ENCODE results near the gene NUP214. TPM values are rescaled to one million over a fixed set of nuclear protein-coding genes. Genes with fewer than 3 reads are reported as not detected.

NUP214 gene
- total RNA-seq, 1 experiment from 2014 or later, result 52.3 TPM

DNA sequence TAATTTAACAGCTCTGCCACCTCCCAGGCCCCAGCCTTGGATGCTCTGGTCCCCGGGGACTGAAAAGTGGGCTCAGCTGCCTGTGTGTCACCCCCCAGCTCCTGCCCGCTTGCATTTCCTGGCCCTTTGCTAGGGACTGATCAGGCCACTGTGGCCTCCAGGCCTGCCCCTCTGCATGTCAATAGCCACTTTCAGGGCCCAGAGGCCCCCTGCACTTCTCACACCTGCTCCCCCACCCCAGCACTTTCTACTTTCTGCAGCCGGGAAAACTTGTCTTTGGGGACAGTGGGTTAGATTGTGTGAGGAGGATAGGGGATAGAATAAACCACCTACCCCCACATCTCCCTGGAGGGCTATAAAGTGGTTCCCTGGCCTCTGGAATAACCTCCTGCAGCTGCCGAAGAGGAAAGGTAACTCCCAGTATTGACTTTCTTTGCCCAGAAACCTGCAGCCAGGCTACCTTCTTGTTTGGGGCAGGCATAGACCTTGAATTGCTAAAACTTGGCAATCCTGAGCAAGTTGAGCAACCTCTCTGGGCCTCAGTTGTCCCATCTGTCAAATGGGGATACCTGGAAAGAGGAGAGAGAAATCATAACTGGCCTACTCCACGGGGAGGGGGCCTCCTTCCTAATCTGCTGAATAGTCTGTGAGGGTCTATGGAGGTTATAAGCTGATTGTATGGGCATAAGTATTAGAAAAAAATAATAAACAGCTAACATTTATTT is 21.2 kb upstream of the NUP214 start:
- no TSS peak for BruUV-seq (replicated peaks)
- ChIA-PET CTCF (interaction anchor here (0.6 kb wide), 2 partner anchors 245 to 451 kb away, joined by 3 to 4 read pairs; no protein-coding TSS in a partner anchor), POLR2A (no interaction called here)
- H3K4me1 ChIP-seq, result no peaks in the 10 kb centered on the region
- intact Hi-C loops (cut with micrococcal nuclease; ENCODE audit: unreplicated experiment), result no loop called here
- no peak for DNase-seq
- Mint-ChIP-seq H3K27me3 (ENCODE audit: insufficient read depth, unreplicated experiment) (no peaks in the 10 kb centered on the region), H3K27ac (ENCODE audit: unreplicated experiment) (no peak overlapping the region), H3K36me3 (ENCODE audit: insufficient read depth, unreplicated experiment) (peaks cover 6% of the 10 kb centered on the region), H3K9me3 (ENCODE audit: unreplicated experiment) (no peaks in the 10 kb centered on the region), H3K4me1 (ENCODE audit: low read depth, unreplicated experiment) (no peaks in the 10 kb centered on the region), H3K4me3 (ENCODE audit: unreplicated experiment) (no peak overlapping the region)
- H3K27me3 ChIP-seq (replicated peaks; ENCODE audit: control insufficient read depth, insufficient read depth, low read length), result no peaks in the 10 kb centered on the region
- no peaks in the 10 kb centered on the region for H3K36me3 ChIP-seq (ENCODE audit: control insufficient read depth, insufficient read depth, low read length)
- TF ChIP-seq, protein P1, sequence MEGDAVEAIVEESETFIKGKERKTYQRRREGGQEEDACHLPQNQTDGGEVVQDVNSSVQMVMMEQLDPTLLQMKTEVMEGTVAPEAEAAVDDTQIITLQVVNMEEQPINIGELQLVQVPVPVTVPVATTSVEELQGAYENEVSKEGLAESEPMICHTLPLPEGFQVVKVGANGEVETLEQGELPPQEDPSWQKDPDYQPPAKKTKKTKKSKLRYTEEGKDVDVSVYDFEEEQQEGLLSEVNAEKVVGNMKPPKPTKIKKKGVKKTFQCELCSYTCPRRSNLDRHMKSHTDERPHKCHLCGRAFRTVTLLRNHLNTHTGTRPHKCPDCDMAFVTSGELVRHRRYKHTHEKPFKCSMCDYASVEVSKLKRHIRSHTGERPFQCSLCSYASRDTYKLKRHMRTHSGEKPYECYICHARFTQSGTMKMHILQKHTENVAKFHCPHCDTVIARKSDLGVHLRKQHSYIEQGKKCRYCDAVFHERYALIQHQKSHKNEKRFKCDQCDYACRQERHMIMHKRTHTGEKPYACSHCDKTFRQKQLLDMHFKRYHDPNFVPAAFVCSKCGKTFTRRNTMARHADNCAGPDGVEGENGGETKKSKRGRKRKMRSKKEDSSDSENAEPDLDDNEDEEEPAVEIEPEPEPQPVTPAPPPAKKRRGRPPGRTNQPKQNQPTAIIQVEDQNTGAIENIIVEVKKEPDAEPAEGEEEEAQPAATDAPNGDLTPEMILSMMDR (IDR thresholded peaks at IDR 0.05; ENCODE audit: insufficient read depth in 1 of 2, low read depth in 1 of 2, low read length in 1 of 2, severe bottlenecking in 1 of 2, unreplicated experiment in 1 of 2), result no peak
- no peak overlapping the region for H3K4me3 ChIP-seq (ENCODE audit: low read depth, low read length)
- H3K9me3 ChIP-seq, result no peaks in the 10 kb centered on the region

DNA sequence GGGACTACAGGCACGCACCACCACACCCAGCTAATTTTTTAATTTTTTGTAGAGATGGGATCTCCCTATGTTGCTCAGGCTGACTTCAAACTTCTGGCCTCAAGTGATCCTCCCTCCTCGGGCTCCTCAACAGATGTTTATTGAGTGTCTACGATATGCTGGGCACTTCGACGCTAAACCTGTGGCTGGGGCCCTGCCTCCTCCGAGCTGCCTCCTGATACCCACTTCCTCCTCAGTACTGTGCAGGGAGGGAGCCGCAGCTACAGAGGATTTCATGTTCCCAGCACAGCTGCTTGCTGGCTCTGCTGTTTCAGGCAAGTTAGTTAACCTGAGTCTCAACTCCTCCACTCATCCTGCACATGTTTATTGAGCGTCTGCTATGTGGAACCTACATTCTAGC is 19.4 kb upstream of the NUP214 start:
- Mint-ChIP-seq H3K9me3 (ENCODE audit: unreplicated experiment) (no peaks in the 10 kb centered on the region), H3K27ac (ENCODE audit: unreplicated experiment) (peak overlapping the region; percentile 15), H3K4me3 (ENCODE audit: unreplicated experiment) (no peak overlapping the region), H3K4me1 (ENCODE audit: low read depth, unreplicated experiment) (no peaks in the 10 kb centered on the region), H3K36me3 (ENCODE audit: insufficient read depth, unreplicated experiment) (peaks cover 6% of the 10 kb centered on the region), H3K27me3 (ENCODE audit: insufficient read depth, unreplicated experiment) (no peaks in the 10 kb centered on the region)
- POLR2A ChIA-PET, result no interaction called here
- Histone ChIP-seq H3K36me3 (ENCODE audit: control insufficient read depth, insufficient read depth, low read length) (no peaks in the 10 kb centered on the region), H3K4me3 (ENCODE audit: low read depth, low read length) (no peak overlapping the region), H3K27me3 (replicated peaks; ENCODE audit: control insufficient read depth, insufficient read depth, low read length) (no peaks in the 10 kb centered on the region), H3K4me1 (peaks cover 4% of the 10 kb centered on the region; the same call in 1 of the 2 replicates), H3K9me3 (no peaks in the 10 kb centered on the region)
- CTCF ChIA-PET, result no interaction called here
- DNase-seq, result no peak
- intact Hi-C loops (cut with micrococcal nuclease; ENCODE audit: unreplicated experiment), result no loop called here
- BruUV-seq (replicated peaks), result no TSS peak
- TF ChIP-seq, protein P1 (IDR thresholded peaks at IDR 0.05; ENCODE audit: insufficient read depth in 1 of 2, low read depth in 1 of 2, low read length in 1 of 2, severe bottlenecking in 1 of 2, unreplicated experiment in 1 of 2), result no peak

DNA sequence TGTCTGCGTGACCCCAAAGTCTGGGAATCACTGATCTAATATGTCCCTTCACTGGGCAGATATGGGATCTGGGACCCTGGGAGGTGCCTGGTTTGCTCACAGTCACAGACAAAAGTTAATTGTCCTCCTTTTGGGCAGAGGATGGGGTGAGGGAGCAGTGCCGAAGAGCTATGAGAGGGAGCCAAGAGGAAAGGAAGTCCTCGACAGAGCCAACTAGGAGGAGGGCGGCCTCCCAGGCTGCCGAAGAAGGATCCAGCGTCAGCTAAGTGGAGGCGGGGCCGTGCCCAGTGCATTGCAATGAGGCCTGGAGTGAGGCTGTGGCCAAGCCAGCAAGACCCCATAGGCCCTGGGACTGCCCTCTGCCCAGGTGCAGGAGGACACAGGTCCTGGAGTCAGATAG is 17.6 kb upstream of the NUP214 start:
- H3K4me1 Mint-ChIP-seq (ENCODE audit: low read depth, unreplicated experiment), result no peaks in the 10 kb centered on the region
- intact Hi-C loops (cut with micrococcal nuclease; ENCODE audit: unreplicated experiment), result no loop called here
- H3K4me3 Mint-ChIP-seq (ENCODE audit: unreplicated experiment), result no peak overlapping the region
- H3K36me3 Mint-ChIP-seq (ENCODE audit: insufficient read depth, unreplicated experiment), result peaks cover 8% of the 10 kb centered on the region
- Histone ChIP-seq H3K4me3 (ENCODE audit: low read depth, low read length) (no peak overlapping the region), H3K27me3 (replicated peaks; ENCODE audit: control insufficient read depth, insufficient read depth, low read length) (no peaks in the 10 kb centered on the region), H3K36me3 (ENCODE audit: control insufficient read depth, insufficient read depth, low read length) (no peaks in the 10 kb centered on the region), H3K4me1 (peaks cover 4% of the 10 kb centered on the region; the same call in 1 of the 2 replicates), H3K9me3 (no peaks in the 10 kb centered on the region)
- ChIA-PET POLR2A (no interaction called here), CTCF (no interaction called here)
- DNase-seq, result no peak
- no TSS peak for BruUV-seq (replicated peaks)
- H3K27me3 Mint-ChIP-seq (ENCODE audit: insufficient read depth, unreplicated experiment), result no peaks in the 10 kb centered on the region
- no peak overlapping the region for H3K27ac Mint-ChIP-seq (ENCODE audit: unreplicated experiment)
- no peaks in the 10 kb centered on the region for H3K9me3 Mint-ChIP-seq (ENCODE audit: unreplicated experiment)
- TF ChIP-seq, protein P1 (IDR thresholded peaks at IDR 0.05; ENCODE audit: insufficient read depth in 1 of 2, low read depth in 1 of 2, low read length in 1 of 2, severe bottlenecking in 1 of 2, unreplicated experiment in 1 of 2), result no peak
